HG02571 (cell line): ENCODE measurements around the gene PPFIA1.

Experiments used
- ATAC-seq: cut with Tn5 transposase; IDR thresholded peaks from one replicate; pipeline ENCODE4 v1.9.1; 2021; ENCODE audit warnings: mild to moderate bottlenecking, moderate library complexity; ENCODE audit not compliant: unreplicated experiment

The PPFIA1 gene

GRCh38 chr11:70352100-70352499 is 81.6 kb downstream of the PPFIA1 start:
- no peak for ATAC-seq

GRCh38 chr11:70352601-70353000 is 82.1 kb downstream of the PPFIA1 start:
- ATAC-seq: no peak

- no peak for ATAC-seq
Measured at GRCh38 chr11:70353329-70353728, 82.8 kb downstream of the PPFIA1 start.

DNA sequence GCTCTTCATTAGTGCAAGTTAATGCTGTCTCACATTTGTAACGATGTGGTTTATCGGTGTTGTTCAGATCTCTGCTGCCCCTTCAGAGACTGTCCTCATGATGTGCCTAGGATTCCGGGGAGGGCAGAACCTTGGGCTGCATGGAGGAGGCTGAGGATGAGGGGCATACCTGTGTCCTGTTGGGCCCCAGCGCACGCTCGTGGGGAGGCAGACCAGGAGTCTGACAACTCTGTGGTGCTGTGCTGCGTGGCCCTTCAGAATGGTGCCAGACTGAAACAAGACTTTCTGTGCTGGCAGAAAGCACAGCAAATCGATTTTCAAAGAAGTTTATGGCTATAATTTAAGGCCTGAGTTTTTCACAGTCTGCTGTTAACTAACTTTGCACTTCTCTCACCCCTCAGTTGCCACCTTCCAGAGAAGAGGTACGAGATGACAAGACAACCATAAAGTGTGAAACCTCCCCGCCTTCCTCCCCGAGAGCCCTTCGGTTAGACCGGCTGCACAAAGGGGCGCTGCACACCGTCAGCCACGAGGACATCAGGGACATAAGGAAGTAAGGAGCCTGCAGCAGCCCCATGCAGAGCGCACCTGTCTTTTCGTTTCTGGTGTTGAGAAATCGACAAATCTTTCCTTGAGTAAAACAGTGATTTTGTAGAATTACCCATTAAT is 83.5 kb downstream of the PPFIA1 start:
- ATAC-seq: no peak

GRCh38 chr11:70354629-70355028 is 84.1 kb downstream of the PPFIA1 start:
- ATAC-seq: no peak

- no peak for ATAC-seq
Measured at GRCh38 chr11:70358753-70359152, 88.3 kb downstream of the PPFIA1 start.

GRCh38 chr11:70359451-70360205 is 89.1 kb downstream of the PPFIA1 start:
- ATAC-seq: no peak

GRCh38 chr11:70360211-70360610 is 89.7 kb downstream of the PPFIA1 start:
- ATAC-seq: no peak

DNA sequence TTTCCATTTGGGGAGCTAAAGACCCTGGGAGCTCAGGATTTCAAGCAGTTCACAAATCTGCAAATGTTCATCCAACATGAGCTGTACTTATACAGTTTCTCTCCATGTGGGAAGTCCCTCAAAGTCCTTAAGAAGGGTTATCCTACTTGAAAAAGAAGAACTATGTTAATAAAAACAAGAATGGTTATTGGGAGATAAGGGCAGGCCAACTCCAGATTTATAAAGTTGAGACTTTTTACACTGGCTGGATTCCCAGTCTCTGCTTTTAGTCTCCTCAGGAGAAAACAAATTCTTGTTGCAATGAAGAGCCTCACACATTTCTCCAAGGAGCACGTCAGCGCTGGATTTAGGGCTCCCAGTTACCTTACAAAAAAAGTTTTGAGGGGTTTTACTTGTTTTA is 93.7 kb downstream of the PPFIA1 start:
- ATAC-seq: no peak

DNA sequence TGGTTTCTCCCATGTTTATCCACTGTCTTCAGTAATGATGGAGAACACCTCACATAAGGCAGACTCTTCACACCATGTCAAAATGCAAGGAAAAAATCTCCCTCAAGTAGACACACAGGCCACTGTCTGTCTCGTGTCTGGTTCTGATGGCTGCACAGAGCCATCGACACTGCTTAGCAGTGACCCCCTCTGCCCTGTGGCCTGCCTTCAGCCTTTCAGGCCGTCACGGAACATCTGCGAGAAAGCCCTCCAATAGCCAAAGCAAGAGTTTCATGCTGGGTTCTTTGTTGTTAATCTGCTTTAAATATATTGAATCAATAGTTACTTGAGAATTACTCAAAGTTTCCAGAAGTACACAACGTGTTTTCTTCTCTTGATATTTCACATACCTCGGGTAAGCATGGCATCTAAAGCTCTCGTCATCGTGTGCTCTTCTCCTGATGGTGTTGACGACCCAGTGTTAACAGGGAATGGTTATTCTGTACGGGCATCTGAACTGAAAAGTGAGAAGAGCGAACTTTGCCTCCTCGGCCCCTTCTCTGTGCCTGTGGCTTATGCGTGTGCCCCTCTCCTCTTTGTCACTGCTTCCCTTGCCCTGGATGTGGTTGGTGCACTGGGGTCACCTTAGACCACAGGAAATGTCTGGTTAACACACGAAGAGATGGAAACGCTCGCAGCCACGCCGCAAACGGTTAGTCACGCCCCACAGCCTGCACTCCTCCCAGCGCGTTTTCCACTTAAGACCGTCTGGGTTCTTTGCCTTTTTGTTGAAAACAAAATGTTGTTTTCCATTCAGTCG is 94.5 kb downstream of the PPFIA1 start:
- ATAC-seq: no peak

DNA sequence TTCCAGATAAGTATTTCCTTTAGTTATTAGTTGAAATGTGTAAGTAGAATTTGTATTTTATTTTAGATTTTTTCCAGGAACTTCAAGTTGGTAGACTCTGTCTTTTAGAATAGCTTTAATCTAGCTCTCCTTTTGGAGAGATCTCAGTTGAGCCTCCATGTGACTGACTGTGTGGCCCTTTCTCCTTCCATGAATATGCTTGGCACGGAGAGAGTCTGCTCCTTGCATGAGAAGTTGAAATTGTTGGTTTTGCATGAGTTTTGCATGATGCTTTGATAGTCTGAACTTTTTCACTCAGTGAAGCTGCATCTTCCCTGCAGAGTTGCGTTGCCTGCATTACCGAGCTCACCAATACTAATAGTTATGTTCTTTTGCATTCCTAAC is 95.0 kb downstream of the PPFIA1 start:
- no peak for ATAC-seq

DNA sequence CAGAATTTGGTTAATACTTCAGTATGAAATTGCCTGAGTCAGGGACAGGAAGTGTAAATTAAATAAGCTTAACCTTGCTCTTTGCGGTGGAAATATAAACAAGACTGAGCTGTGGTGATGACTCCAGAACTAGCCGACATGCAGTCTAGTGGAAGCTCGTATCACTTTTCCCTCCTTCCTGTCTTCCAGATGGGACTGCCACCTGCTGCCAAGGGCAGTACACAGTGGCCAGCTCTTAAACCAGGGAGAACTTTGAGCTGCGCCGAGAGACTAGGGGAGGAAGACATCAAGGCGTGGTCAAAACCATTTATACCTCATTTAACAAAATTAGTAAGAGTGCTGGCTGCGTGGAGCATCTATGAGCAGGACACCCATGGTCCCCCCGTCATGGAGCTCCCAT is 96.6 kb downstream of the PPFIA1 start:
- ATAC-seq: no peak

- no peak for ATAC-seq
Measured at GRCh38 chr11:70368961-70369360, 98.5 kb downstream of the PPFIA1 start.

DNA sequence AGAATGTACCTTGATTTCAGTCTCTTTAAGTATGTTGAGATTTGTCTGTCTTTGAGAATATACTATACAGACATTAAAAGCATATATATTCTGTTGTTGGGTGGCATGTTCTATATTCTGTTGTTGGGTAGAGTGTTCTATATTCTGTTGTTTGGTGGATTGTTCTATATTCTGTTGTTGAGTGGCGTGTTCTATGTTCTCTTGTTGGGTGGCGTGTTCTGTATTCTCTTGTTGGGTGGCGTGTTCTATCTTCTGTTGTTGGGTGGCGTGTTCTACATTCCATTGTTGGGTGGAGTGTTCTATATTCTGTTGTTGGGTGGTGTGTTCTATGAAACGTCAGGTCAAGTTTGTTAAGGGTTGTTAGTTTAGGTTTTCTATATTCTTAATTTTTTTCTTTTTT is 100.8 kb downstream of the PPFIA1 start:
- ATAC-seq: no peak

- no peak for ATAC-seq
Measured at GRCh38 chr11:70372076-70372475, 101.6 kb downstream of the PPFIA1 start.

GRCh38 chr11:70376621-70377020 is 106.1 kb downstream of the PPFIA1 start:
- no peak for ATAC-seq

GRCh38 chr11:70377645-70378044 is 107.2 kb downstream of the PPFIA1 start:
- no peak for ATAC-seq

- no peak for ATAC-seq
Measured at GRCh38 chr11:70378506-70379134, 108.1 kb downstream of the PPFIA1 start.

GRCh38 chr11:70381350-70381749 is 110.9 kb downstream of the PPFIA1 start:
- ATAC-seq: no peak

GRCh38 chr11:70381872-70382861 is 111.7 kb downstream of the PPFIA1 start:
- no peak for ATAC-seq
